Purkinje cell (primary cell): Measurements from ENCODE around the gene MPI. TPM values are rescaled to one million over a fixed set of nuclear protein-coding genes. Genes with fewer than 3 reads are reported as not detected.

Source experiments
- polyA plus RNA-seq: library from polyadenylated mRNA; unstranded; fragments of >200 nt; fragmentation: Nextera tagmentation; gene quantifications from 2 replicates; pipeline ENCODE4 v1.2.1, GENCODE V29; 2014

The MPI gene
- polyA plus RNA-seq = 16.4 and 21.3 TPM in 2 replicates

GRCh38 chr15:74889883-74890664 is at the start of gene MPI:
MPI (plus strand) TSS chr15:74890042; CDS start chr15:74890074, 32 bp downstream.

GRCh38 chr15:74842581-74843444 is 47.0 kb upstream of the MPI start, which contains the start of gene ULK3:
ULK3 (minus strand) TSS chr15:74843156; CDS start chr15:74843105, 51 bp downstream.

GRCh38 chr15:74873036-74873755 is 16.6 kb upstream of the MPI start, which contains the start of gene SCAMP2:
SCAMP2 (minus strand) TSS chr15:74873365; CDS start chr15:74873255, 110 bp downstream.

GRCh38 chr15:74906450-74907162 is 16.8 kb downstream of the MPI start, which contains the start of gene FAM219B:
FAM219B (minus strand) TSS chr15:74906851; CDS start chr15:74906800, 51 bp downstream.

GRCh38 chr15:74937590-74938371 is 47.9 kb downstream of the MPI start, which contains the start of gene COX5A:
COX5A (minus strand) TSS chr15:74938073; CDS start chr15:74938014, 59 bp downstream.

Other genes with a start within 250 kb of the MPI start
- 3.7 and 5.3 TPM in 2 replicates for gene EDC3, start 194.0 kb upstream of the MPI start, polyA plus RNA-seq
- not detected in 2 replicates for gene CYP1A1, start 164.5 kb upstream of the MPI start, polyA plus RNA-seq
- not detected in 2 replicates for gene CYP1A2, start 141.2 kb upstream of the MPI start, polyA plus RNA-seq
- gene CSK, start 108.0 kb upstream of the MPI start, polyA plus RNA-seq = 0.19 and 0.24 TPM in 2 replicates
- gene LMAN1L, start 77.2 kb upstream of the MPI start, polyA plus RNA-seq = not detected in 2 replicates
- 2.4 TPM in 1 of 2 replicates, not detected in the other for gene CPLX3, start 63.4 kb upstream of the MPI start, polyA plus RNA-seq
- 2.9 and 6.7 TPM in 2 replicates for gene ULK3, start 46.9 kb upstream of the MPI start, polyA plus RNA-seq
- gene SCAMP2, start 16.7 kb upstream of the MPI start, polyA plus RNA-seq = 6.7 and 14.8 TPM in 2 replicates
- 9.9 and 10.2 TPM in 2 replicates for gene FAM219B, start 16.8 kb downstream of the MPI start, polyA plus RNA-seq
- 184 and 373 TPM in 2 replicates for gene COX5A, start 48.0 kb downstream of the MPI start, polyA plus RNA-seq
- gene RPP25, start 66.7 kb downstream of the MPI start, polyA plus RNA-seq = not detected in 2 replicates
- gene SCAMP5, start 105.5 kb downstream of the MPI start, polyA plus RNA-seq = 36.5 and 48.3 TPM in 2 replicates
- 1.2 and 4.1 TPM in 2 replicates for gene PPCDC, start 133.5 kb downstream of the MPI start, polyA plus RNA-seq